HepG2 (cell line): ENCODE results near the gene STKLD1. TPM values are rescaled to one million over a fixed set of nuclear protein-coding genes. Genes with fewer than 3 reads are reported as not detected.

Experiments
- ATAC-seq: fragments of 200-7000 bp; cut with Tn5 transposase; 3 replicates; pipeline ENCODE4 v1.9.1; 2020; ENCODE audit warnings: mild to moderate bottlenecking, moderate library complexity
- BruUV-seq: library from RNA; stranded (reverse); fragments of 400-500 nt; replicated peaks from 2 replicates; lab custom pipeline; 2021; lab: Mats Ljungman, UMichigan
- CTCF ChIA-PET: fragments of 300-600 bp; formaldehyde crosslinking; extraction: SDS; loops from one replicate; lab custom pipeline; 2021; ENCODE audit warnings: low total read pairs, inconsistent platforms, low intra/inter-chr PET ratio; lab: Yijun Ruan, JAX
- POLR2A ChIA-PET: fragments of 350-600 bp; sonication (Branson Sonifier 250); formaldehyde crosslinking; loops from one replicate; lab custom pipeline; 2020; ENCODE audit warnings: antibody characterized with exemption, inconsistent platforms; lab: Yijun Ruan, JAX
- DNase-seq: peaks from one replicate; pipeline ENCODE4 v3.0.0-alpha.2; 2015; ENCODE audit warnings: low spot score
- FAIRE-seq: peaks from 3 replicates; lab custom pipeline; 2011; peaks lifted over from hg19 to GRCh38; lab: Jason Lieb, UNC
- H2AFZ ChIP-seq: one replicate; pipeline ENCODE4 v1.6.1; 2011; ENCODE audit warnings: low read length, inconsistent platforms
- H3K27ac ChIP-seq: fragments of 300-600 bp; 3 replicates; pipeline ENCODE4 v1.8.0; 2011; ENCODE audit warnings: mixed run types, mild to moderate bottlenecking, mixed read lengths, low read length, inconsistent platforms; ENCODE audit not compliant: insufficient read depth; ENCODE audit errors: extremely low read length
- H3K27me3 ChIP-seq, 2 experiments: fragments of 200-600 bp in 1 of 2; 2 replicates in 1 of 2; 3 replicates in 1 of 2; pipeline versions ENCODE4 v1.6.0 to v1.8.0; 2011; ENCODE audit warnings: low read length in 2 of 2, mild to moderate bottlenecking in 2 of 2, moderate library complexity in 2 of 2, inconsistent platforms in 1 of 2; ENCODE audit not compliant: insufficient read depth in 2 of 2, control insufficient read depth in 1 of 2
- H3K36me3 ChIP-seq, 2 experiments: fragments of 200-600 bp in 1 of 2; replicated peaks in 1 of 2; 2 replicates in 1 of 2; 3 replicates in 1 of 2; pipeline versions ENCODE4 v1.5.1 to v1.8.0; 2011; ENCODE audit warnings: low read length in 2 of 2, inconsistent platforms in 1 of 2; ENCODE audit not compliant: insufficient read depth in 2 of 2, control insufficient read depth in 1 of 2
- H3K4me1 ChIP-seq: 2 replicates; pipeline ENCODE4 v1.5.1; 2012; ENCODE audit warnings: low read length, inconsistent platforms; ENCODE audit not compliant: insufficient read depth
- H3K4me2 ChIP-seq: 2 replicates; pipeline ENCODE4 v1.6.0; 2011; ENCODE audit warnings: low read depth, low read length, inconsistent platforms
- H3K4me3 ChIP-seq, 3 experiments: fragments of 200-600 bp in 1 of 3; sonication (generic), shearing (Covaris generic) in 1 of 3; replicated peaks in 1 of 3; 2 replicates each; pipeline ENCODE4 v1.5.1; 2011 to 2016; ENCODE audit warnings: low read length in 3 of 3, inconsistent platforms in 2 of 3, low read depth in 2 of 3, mild to moderate bottlenecking in 2 of 3, control low read depth in 1 of 3, mixed read lengths in 1 of 3; ENCODE audit not compliant: insufficient read depth in 1 of 3
- H3K79me2 ChIP-seq: one replicate; pipeline ENCODE4 v1.6.1; 2011; ENCODE audit warnings: low read length, inconsistent platforms; ENCODE audit not compliant: insufficient read depth
- H3K9ac ChIP-seq: 2 replicates; pipeline ENCODE4 v1.6.0; 2011; ENCODE audit warnings: mild to moderate bottlenecking, low read depth, low read length, inconsistent platforms; ENCODE audit not compliant: insufficient read depth
- H3K9me3 ChIP-seq: 2 replicates; pipeline ENCODE4 v1.5.1; 2012; ENCODE audit warnings: mild to moderate bottlenecking, low read length
- H4K20me1 ChIP-seq: 2 replicates; pipeline ENCODE4 v1.6.0; 2011; ENCODE audit warnings: inconsistent platforms, mild to moderate bottlenecking, low read length, moderate library complexity; ENCODE audit not compliant: insufficient read depth
- AGO2 ChIP-seq: fragments of 200-400 bp; formaldehyde crosslinking; optimal IDR thresholded peaks from 2 replicates; pipeline ENCODE3; 2017; ENCODE audit warnings: mild to moderate bottlenecking, low read depth, low read length, moderate library complexity
- FOSL1 ChIP-seq: sonication (generic); formaldehyde crosslinking; IDR thresholded peaks from 2 replicates; pipeline ENCODE4 v1.9.0; 2021; ENCODE audit warnings: missing genetic modification reagents, borderline replicate concordance
- GPN1 ChIP-seq: sonication (generic); formaldehyde crosslinking; IDR thresholded peaks from 2 replicates; pipeline ENCODE4 v1.5.1; 2020; ENCODE audit warnings: missing genetic modification reagents, borderline replicate concordance
- ZBTB7B ChIP-seq: sonication (generic); formaldehyde crosslinking; IDR thresholded peaks from 2 replicates; pipeline ENCODE4 v1.4.0; 2020; ENCODE audit warnings: missing genetic modification reagents
- ZNF337 ChIP-seq: sonication (generic); formaldehyde crosslinking; IDR thresholded peaks from 2 replicates; pipeline ENCODE4 v1.5.1; 2020; ENCODE audit warnings: missing genetic modification reagents, low read depth, mild to moderate bottlenecking, borderline replicate concordance
- ZNF549 ChIP-seq: sonication (generic); formaldehyde crosslinking; IDR thresholded peaks from 2 replicates; pipeline ENCODE4 v1.5.0; 2020; ENCODE audit warnings: missing genetic modification reagents
- ZNF569 ChIP-seq: sonication (generic); formaldehyde crosslinking; IDR thresholded peaks from 2 replicates; pipeline ENCODE4 v1.5.0; 2020; ENCODE audit warnings: mild to moderate bottlenecking, missing genetic modification reagents, moderate library complexity, borderline replicate concordance
- WGBS: methylation state at CpG from one replicate; pipeline ENCODE4 v1.1.6; 2017; ENCODE audit warnings: low lambda C conversion rate; 5-methylcytosine and 5-hydroxymethylcytosine counted together
- in situ Hi-C: cut with HindIII; loops from 2 replicates; pipeline ENCODE4 v1.10.0; 2017; ENCODE audit warnings: low pct_unique_long_range_greater_than_20kb; ENCODE audit not compliant: extremely low pct_ligation_motif_present
- intact Hi-C: fragments of 100-400 bp; cut with micrococcal nuclease; formaldehyde crosslinking; loops from one replicate; pipeline ENCODE4 v1.10.0; 2022; ENCODE audit not compliant: unreplicated experiment
- polyA plus RNA-seq, 8 experiments: library from polyadenylated mRNA; depleted of rRNA in 3 of 8; stranded (reverse) in 7 of 8; unstranded in 1 of 8; fragments of >200 nt; fragmentation: Illumina TruSeq in 4 of 8; extraction: Trizol in 4 of 8; gene quantifications; 2 replicates each; pipeline versions ENCODE4 v1.2.1 to v1.2.3, GENCODE V29; 2011 to 2016; ENCODE audit warnings: low read depth in 4 of 8, missing spikeins in 1 of 8, mixed read lengths in 1 of 8; ENCODE audit not compliant: insufficient read depth in 1 of 8
- total RNA-seq, 5 experiments: library from RNA; depleted of rRNA; stranded (reverse); fragments of >200 nt; fragmentation: Illumina TruSeq; extraction: Trizol; gene quantifications; 2 replicates each; pipeline ENCODE4 v1.2.3, GENCODE V29; 2016; ENCODE audit warnings: low read depth in 1 of 5

The STKLD1 gene
- total and polyA plus RNA-seq, 2 of the 13 experiments (the other 11 are each of a cell fraction or from before 2014, with no cell fraction given) = 1.5 to 2.2 TPM

- no peaks in the 10 kb centered on the region; a peak in 1 of 5 replicates for H3K27me3 ChIP-seq
- H3K9me3 ChIP-seq = no peaks in the 10 kb centered on the region
- TF ChIP-seq ZBTB7B (CRISPR knock-in tag) (no peak), FOSL1 (CRISPR knock-in tag) (no peak), AGO2 (peak; percentile 20), ZNF569 (CRISPR knock-in tag) (no peak), ZNF549 (CRISPR knock-in tag) (no peak), ZNF337 (CRISPR knock-in tag) (no peak), GPN1 (no peak)
- peaks cover 7 to 46% of the 10 kb centered on the region in 2 experiments; a peak in 4 of 5 replicates for H3K36me3 ChIP-seq
- no TSS peak for BruUV-seq
- POLR2A ChIA-PET = interaction anchor here (1.3 kb wide), 1 partner anchor 102 kb away, joined by 4 read pairs; the partner anchor contains the start of gene CACFD1
- peaks cover 15% of the 10 kb centered on the region for H3K79me2 ChIP-seq
- H3K9ac ChIP-seq = peak overlapping the region; percentile 68; the same call in 1 of the 2 replicates
- CTCF ChIA-PET = no interaction called here
- H3K4me3 ChIP-seq = peak overlapping the region in 2 of 3 experiments; percentile 90 to 91; a peak in 1 of 6 replicates
- peaks cover 23% of the 10 kb centered on the region; the same call in 1 of the 2 replicates for H4K20me1 ChIP-seq
- peaks cover 64% of the 10 kb centered on the region for H3K4me1 ChIP-seq
- FAIRE-seq (no peak), ATAC-seq (no peak), DNase-seq (no peak)
- H3K4me2 ChIP-seq = peak overlapping the region; percentile 86
- no peak overlapping the region for H3K27ac ChIP-seq
- intact Hi-C loops (loop anchor here (5.0 kb wide), 2 partner anchors 40 to 130 kb away; no protein-coding TSS in a partner anchor), in situ Hi-C loops (loop anchor here (5.0 kb wide), 2 partner anchors 50 to 130 kb away; no protein-coding TSS in a partner anchor)
- WGBS = 95% methylated on average over 6 of the region's 14 CpGs
- no peak overlapping the region for H2AFZ ChIP-seq
Measured at GRCh38 chr9:133357656-133358055, 18.5 kb upstream of the STKLD1 start.
